Progenitor cell of endocrine pancreas (in vitro differentiated cells): ENCODE results near the gene TOPAZ1. TPM values are rescaled to one million over a fixed set of nuclear protein-coding genes. Genes with fewer than 3 reads are reported as not detected.

Experiments used
- DNase-seq: peaks from one replicate; pipeline ENCODE4 v3.0.0; 2021; ENCODE audit warnings: low spot score; ENCODE audit not compliant: unreplicated experiment
- H3K27ac Mint-ChIP-seq: 2 replicates; pipeline ENCODE4 v1.8.0; 2021; ENCODE audit warnings: mild to moderate bottlenecking, moderate library complexity, mixed read lengths
- H3K27me3 Mint-ChIP-seq: 2 replicates; pipeline ENCODE4 v1.8.0; 2021; ENCODE audit warnings: mixed read lengths
- H3K36me3 Mint-ChIP-seq: 2 replicates; pipeline ENCODE4 v1.8.0; 2022; ENCODE audit warnings: mixed read lengths; ENCODE audit not compliant: insufficient read depth
- H3K4me1 Mint-ChIP-seq: 2 replicates; pipeline ENCODE4 v1.8.0; 2021; ENCODE audit warnings: low read depth, mixed read lengths
- H3K4me3 Mint-ChIP-seq: 2 replicates; pipeline ENCODE4 v1.8.0; 2021; ENCODE audit warnings: low read depth, mild to moderate bottlenecking, moderate library complexity, mixed read lengths
- H3K9me3 Mint-ChIP-seq: 2 replicates; pipeline ENCODE4 v1.8.0; 2021; ENCODE audit warnings: low read depth, mixed read lengths
- total RNA-seq: library from RNA; stranded (reverse); gene quantifications from 2 replicates; pipeline ENCODE4 v1.2.1, GENCODE V29; 2021
- TF ChIP-seq, protein P1 (sequence below): fragments of 200-600 bp; sonication (generic); IDR thresholded peaks from one replicate; pipeline ENCODE4 v1.5.0; 2021; ENCODE audit warnings: antibody characterized with exemption, mild to moderate bottlenecking; ENCODE audit not compliant: unreplicated experiment

Gene TOPAZ1
- total RNA-seq, 1 donor from 2014 or later: not detected

DNA sequence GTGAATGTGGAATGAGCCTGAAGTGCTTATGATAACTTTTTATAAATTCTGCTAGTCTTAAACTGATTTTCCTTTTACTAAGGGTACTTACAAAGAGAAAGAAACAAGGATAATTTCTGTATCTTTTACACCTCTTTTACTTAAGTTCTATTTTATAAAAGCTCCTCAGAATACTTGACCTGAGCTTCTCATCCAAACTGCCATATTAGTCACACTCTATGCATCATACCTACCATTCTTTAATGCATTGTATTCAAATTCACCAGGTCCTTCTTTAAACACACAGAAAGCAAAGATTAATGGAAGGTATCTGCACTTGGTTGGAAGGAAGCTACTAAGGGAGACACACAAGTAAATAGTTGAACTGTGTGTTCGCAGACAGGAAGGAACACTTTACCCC, 1.6 kb upstream of the TOPAZ1 start:
- TF ChIP-seq, protein P1, sequence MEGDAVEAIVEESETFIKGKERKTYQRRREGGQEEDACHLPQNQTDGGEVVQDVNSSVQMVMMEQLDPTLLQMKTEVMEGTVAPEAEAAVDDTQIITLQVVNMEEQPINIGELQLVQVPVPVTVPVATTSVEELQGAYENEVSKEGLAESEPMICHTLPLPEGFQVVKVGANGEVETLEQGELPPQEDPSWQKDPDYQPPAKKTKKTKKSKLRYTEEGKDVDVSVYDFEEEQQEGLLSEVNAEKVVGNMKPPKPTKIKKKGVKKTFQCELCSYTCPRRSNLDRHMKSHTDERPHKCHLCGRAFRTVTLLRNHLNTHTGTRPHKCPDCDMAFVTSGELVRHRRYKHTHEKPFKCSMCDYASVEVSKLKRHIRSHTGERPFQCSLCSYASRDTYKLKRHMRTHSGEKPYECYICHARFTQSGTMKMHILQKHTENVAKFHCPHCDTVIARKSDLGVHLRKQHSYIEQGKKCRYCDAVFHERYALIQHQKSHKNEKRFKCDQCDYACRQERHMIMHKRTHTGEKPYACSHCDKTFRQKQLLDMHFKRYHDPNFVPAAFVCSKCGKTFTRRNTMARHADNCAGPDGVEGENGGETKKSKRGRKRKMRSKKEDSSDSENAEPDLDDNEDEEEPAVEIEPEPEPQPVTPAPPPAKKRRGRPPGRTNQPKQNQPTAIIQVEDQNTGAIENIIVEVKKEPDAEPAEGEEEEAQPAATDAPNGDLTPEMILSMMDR: no peak
- DNase-seq: no peak
- no peak overlapping the region for H3K4me3 Mint-ChIP-seq
- peaks cover 20% of the 10 kb centered on the region for H3K4me1 Mint-ChIP-seq
- peaks cover 4% of the 10 kb centered on the region for H3K9me3 Mint-ChIP-seq
- H3K27ac Mint-ChIP-seq: no peak overlapping the region
- H3K27me3 Mint-ChIP-seq: no peaks in the 10 kb centered on the region
- peaks cover 1% of the 10 kb centered on the region for H3K36me3 Mint-ChIP-seq

DNA sequence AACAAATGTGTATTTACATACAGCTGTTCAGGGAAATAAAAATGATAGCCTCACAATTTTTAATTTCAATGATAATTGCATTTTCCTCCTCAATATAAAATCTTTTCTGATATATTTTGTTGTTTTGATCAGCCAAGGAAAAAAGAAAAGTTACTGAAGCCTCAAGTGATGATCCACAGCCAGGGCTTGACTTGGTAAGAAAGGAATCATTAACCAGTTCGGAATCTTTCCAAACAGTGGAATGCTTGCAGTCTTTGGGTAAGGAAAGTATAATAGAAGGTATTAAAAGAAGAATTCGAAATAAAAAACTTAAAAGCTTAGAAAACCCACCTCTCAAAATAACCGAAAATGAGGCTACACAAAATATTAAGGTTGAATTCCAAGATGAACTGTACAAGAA, 1.0 kb downstream of the TOPAZ1 start:
- H3K4me1 Mint-ChIP-seq: peaks cover 2% of the 10 kb centered on the region
- no peaks in the 10 kb centered on the region for H3K27me3 Mint-ChIP-seq
- H3K9me3 Mint-ChIP-seq: peaks cover 4% of the 10 kb centered on the region
- no peak overlapping the region for H3K27ac Mint-ChIP-seq
- TF ChIP-seq, protein P1: no peak
- peaks cover 1% of the 10 kb centered on the region for H3K36me3 Mint-ChIP-seq
- DNase-seq: no peak
- no peak overlapping the region for H3K4me3 Mint-ChIP-seq

DNA sequence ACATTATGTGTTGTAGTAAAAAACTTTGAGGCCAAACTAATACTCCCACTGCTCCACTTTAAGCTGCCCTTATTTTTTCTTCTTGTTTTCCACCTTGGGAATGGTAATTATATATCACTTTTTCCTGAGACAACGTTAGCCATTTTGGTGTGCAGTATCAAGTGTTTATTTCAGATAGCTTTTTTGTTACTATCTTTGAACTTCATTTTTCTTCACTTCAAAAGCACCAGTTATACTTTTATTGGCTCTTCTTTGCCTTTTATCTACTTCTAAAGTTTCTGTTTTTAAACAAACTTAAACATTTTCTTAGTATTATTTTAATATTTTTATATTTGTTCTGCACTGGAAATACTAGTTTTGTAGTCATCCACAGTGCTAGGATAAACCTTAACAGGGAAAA, 6.5 kb downstream of the TOPAZ1 start:
- Mint-ChIP-seq H3K36me3 (no peaks in the 10 kb centered on the region), H3K27me3 (peaks cover 1% of the 10 kb centered on the region), H3K27ac (no peak overlapping the region), H3K9me3 (peaks cover 7% of the 10 kb centered on the region), H3K4me1 (peaks cover 3% of the 10 kb centered on the region), H3K4me3 (no peak overlapping the region)
- no peak for DNase-seq
- TF ChIP-seq, protein P1: no peak

DNA sequence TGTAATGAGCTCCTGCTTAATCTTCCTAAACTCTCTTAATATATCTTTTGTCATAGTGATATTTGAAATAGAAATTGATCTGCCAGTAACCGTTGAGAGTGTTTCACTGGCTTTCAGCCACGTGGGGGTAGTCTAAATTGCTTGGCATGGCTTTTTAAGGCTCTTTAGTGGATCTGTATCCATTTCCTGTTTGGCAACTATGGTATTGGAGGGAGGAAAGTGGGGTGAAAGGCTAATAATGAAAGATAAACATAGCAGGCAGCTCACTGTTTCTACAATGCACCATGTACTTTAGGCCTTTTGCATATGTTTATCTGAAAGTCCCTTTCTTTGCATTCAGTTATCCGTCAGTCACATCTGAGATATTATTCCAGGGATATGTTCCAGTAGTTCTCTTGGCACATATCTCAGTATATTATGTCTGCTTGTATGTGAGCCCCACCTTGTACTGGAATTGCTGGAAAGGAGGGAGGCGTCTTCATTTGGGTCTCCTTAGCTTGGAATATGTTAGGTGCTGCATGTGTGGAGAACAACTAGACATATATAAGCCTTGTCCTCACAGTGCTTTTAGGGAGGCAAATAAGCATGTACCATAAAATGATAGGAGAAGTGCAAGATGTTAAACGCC, 10.8 kb downstream of the TOPAZ1 start:
- TF ChIP-seq, protein P1: peak; percentile 28
- DNase-seq: no peak
- no peak overlapping the region for H3K27ac Mint-ChIP-seq
- peaks cover 7% of the 10 kb centered on the region for H3K9me3 Mint-ChIP-seq
- H3K4me3 Mint-ChIP-seq: no peak overlapping the region
- H3K27me3 Mint-ChIP-seq: peaks cover 2% of the 10 kb centered on the region
- no peaks in the 10 kb centered on the region for H3K36me3 Mint-ChIP-seq
- peaks cover 3% of the 10 kb centered on the region for H3K4me1 Mint-ChIP-seq

DNA sequence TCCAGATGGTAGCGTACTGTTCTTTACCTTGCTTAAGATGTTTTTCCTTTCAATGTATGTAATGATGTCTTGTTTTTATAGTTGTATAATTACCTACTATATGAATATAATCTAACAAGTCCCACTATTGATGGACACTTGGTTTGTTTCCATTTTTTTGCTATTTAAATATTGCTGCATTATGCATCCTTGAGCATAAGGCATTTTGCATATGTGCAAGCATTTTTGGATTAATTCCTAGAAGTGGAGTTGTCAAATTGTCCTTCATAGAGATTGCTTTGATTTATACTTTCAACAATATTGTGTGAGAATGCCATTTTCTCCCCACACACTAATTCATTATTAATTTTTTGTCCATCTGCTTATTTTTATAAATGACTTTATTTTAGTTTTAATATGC, 17.7 kb downstream of the TOPAZ1 start:
- no peaks in the 10 kb centered on the region for H3K36me3 Mint-ChIP-seq
- no peak overlapping the region for H3K4me3 Mint-ChIP-seq
- peaks cover 4% of the 10 kb centered on the region for H3K9me3 Mint-ChIP-seq
- H3K27me3 Mint-ChIP-seq: no peaks in the 10 kb centered on the region
- H3K27ac Mint-ChIP-seq: no peak overlapping the region
- no peaks in the 10 kb centered on the region for H3K4me1 Mint-ChIP-seq
- TF ChIP-seq, protein P1: no peak
- no peak for DNase-seq
